Natural killer cell (primary cell): ENCODE measurements around the gene SMIM22. TPM values are rescaled to one million over a fixed set of nuclear protein-coding genes. Genes with fewer than 3 reads are reported as not detected.

Experiments
- ATAC-seq, 3 donors: fragments of 150-1000 bp in 2 of 3; fragments of 200-7000 bp in 1 of 3; cut with Tn5 transposase; 1 replicate in 1 of 3; 2 replicates in 2 of 3; pipeline ENCODE4 v1.10.0; 2021; ENCODE audit warnings: mild to moderate bottlenecking in 2 of 3, moderate library complexity in 2 of 3
- DNase-seq, 2 donors: peaks; one replicate each; pipeline versions ENCODE4 v3.0.0 to v3.0.0-alpha.2; 2013 to 2021; ENCODE audit warnings: mixed read lengths in 1 of 2
- H3K27ac ChIP-seq: one replicate; pipeline ENCODE4 v1.5.1; 2013; ENCODE audit warnings: mild to moderate bottlenecking, low read length
- H3K27me3 ChIP-seq: one replicate; pipeline ENCODE4 v1.6.1; 2013; ENCODE audit warnings: low read length; ENCODE audit not compliant: control insufficient read depth, insufficient read depth
- H3K36me3 ChIP-seq: one replicate; pipeline ENCODE4 v1.6.1; 2013; ENCODE audit warnings: low read length; ENCODE audit not compliant: control insufficient read depth, insufficient read depth
- H3K4me1 ChIP-seq: one replicate; pipeline ENCODE4 v1.6.1; 2013; ENCODE audit warnings: low read length; ENCODE audit not compliant: control insufficient read depth, insufficient read depth
- H3K4me3 ChIP-seq: one replicate; pipeline ENCODE4 v1.5.1; 2013; ENCODE audit warnings: low read length
- H3K9me3 ChIP-seq: one replicate; pipeline ENCODE4 v1.6.1; 2013; ENCODE audit warnings: low read length; ENCODE audit not compliant: control insufficient read depth, insufficient read depth
- H3K27ac Mint-ChIP-seq, 2 donors: one replicate each; pipeline ENCODE4 v1.8.0; 2022; ENCODE audit warnings: mild to moderate bottlenecking in 2 of 2, mixed read lengths in 2 of 2, moderate library complexity in 1 of 2
- H3K27me3 Mint-ChIP-seq, 2 donors: one replicate each; pipeline ENCODE4 v1.8.0; 2022; ENCODE audit warnings: low read depth in 2 of 2, mixed read lengths in 2 of 2
- H3K36me3 Mint-ChIP-seq: one replicate; pipeline ENCODE4 v1.8.0; 2022; ENCODE audit warnings: mixed read lengths
- H3K4me1 Mint-ChIP-seq, 2 donors: one replicate each; pipeline ENCODE4 v1.8.0; 2022; ENCODE audit warnings: mixed read lengths in 2 of 2
- H3K4me3 Mint-ChIP-seq: one replicate; pipeline ENCODE4 v1.8.0; 2022; ENCODE audit warnings: mild to moderate bottlenecking, moderate library complexity, mixed read lengths
- H3K9me3 Mint-ChIP-seq, 2 donors: one replicate each; pipeline ENCODE4 v1.8.0; 2022; ENCODE audit warnings: mixed read lengths in 2 of 2
- CTCF ChIP-seq: fragments of 200-600 bp; IDR thresholded peaks from one replicate; pipeline ENCODE4 v1.8.0; 2022; ENCODE audit warnings: antibody characterized with exemption
- WGBS: methylation state at CpG from one replicate; pipeline ENCODE4 v1.1.7; 2013; ENCODE audit warnings: missing lambda C conversion rate; ENCODE audit not compliant: insufficient coverage; 5-methylcytosine and 5-hydroxymethylcytosine counted together
- intact Hi-C: fragments of 100-400 bp; cut with micrococcal nuclease; formaldehyde crosslinking; loops from one replicate; pipeline ENCODE4 v1.14.2; 2022
- total RNA-seq, 4 donors: library from RNA; stranded (reverse); fragments of 120-200 nt in 1 of 4; gene quantifications; one replicate each; pipeline versions ENCODE4 v1.2.3 to v1.2.4, GENCODE V29; 2013 to 2022

SMIM22 gene
- total RNA-seq, 3 donors from 2014 or later (not counting 1 experiment from before 2014, with no cell fraction given), result not detected

GRCh38 chr16:4785758-4786433 is 9.3 kb upstream of the SMIM22 start:
- 91% methylated on average over 12 of the region's 23 CpGs for WGBS
- no peak overlapping the region for H3K27ac Mint-ChIP-seq

GRCh38 chr16:4787068-4787467 is 8.1 kb upstream of the SMIM22 start:
- ATAC-seq (no peak), DNase-seq (no peak)
- H3K36me3 ChIP-seq, result no peaks in the 10 kb centered on the region
- Mint-ChIP-seq H3K9me3 (no peaks in the 10 kb centered on the region), H3K36me3 (no peaks in the 10 kb centered on the region), H3K4me1 (no peaks in the 10 kb centered on the region), H3K27me3 (peaks cover 0 to 5% of the 10 kb centered on the region in 2 donors), H3K4me3 (no peak overlapping the region), H3K27ac (no peak overlapping the region)
- H3K27ac ChIP-seq, result no peak overlapping the region
- WGBS, result 89% methylated on average over 8 of the region's 8 CpGs
- no peak overlapping the region for H3K4me3 ChIP-seq
- H3K4me1 ChIP-seq, result no peaks in the 10 kb centered on the region
- TF ChIP-seq CTCF, result no peak
- H3K9me3 ChIP-seq, result no peaks in the 10 kb centered on the region
- intact Hi-C loops, result no loop called here
- H3K27me3 ChIP-seq, result no peaks in the 10 kb centered on the region

More at GRCh38 chr16:4785758-4786433, 9.3 kb upstream of the SMIM22 start:
- Histone ChIP-seq H3K27ac (no peak overlapping the region), H3K9me3 (no peaks in the 10 kb centered on the region), H3K4me3 (no peak overlapping the region), H3K4me1 (no peaks in the 10 kb centered on the region), H3K36me3 (no peaks in the 10 kb centered on the region), H3K27me3 (no peaks in the 10 kb centered on the region)
- no peak for TF ChIP-seq CTCF
- ATAC-seq (no peak), DNase-seq (no peak)
- no peak overlapping the region for H3K4me3 Mint-ChIP-seq
- no peaks in the 10 kb centered on the region for H3K9me3 Mint-ChIP-seq
- H3K4me1 Mint-ChIP-seq, result no peaks in the 10 kb centered on the region
- H3K36me3 Mint-ChIP-seq, result no peaks in the 10 kb centered on the region
- intact Hi-C loops, result no loop called here
- H3K27me3 Mint-ChIP-seq, result peaks cover 0 to 3% of the 10 kb centered on the region in 2 donors

GRCh38 chr16:4787627-4788482 is 7.3 kb upstream of the SMIM22 start, which contains the start of gene SEPTIN12:
Gene SEPTIN12, minus strand, starts transcription at chr16:4788345. Its CDS starts 700 bp downstream, at chr16:4787645.
- peaks cover 0 to 5% of the 10 kb centered on the region in 2 donors for H3K27me3 Mint-ChIP-seq
- 82% methylated on average over 13 of the region's 14 CpGs for WGBS
- no peak within 1 kb of the TSS for H3K27ac Mint-ChIP-seq
- no peaks in the 10 kb centered on the region for H3K9me3 ChIP-seq
- ATAC-seq (no peak), DNase-seq (no peak)
- H3K4me1 Mint-ChIP-seq, result no peaks in the 10 kb centered on the region
- no peaks in the 10 kb centered on the region for H3K4me1 ChIP-seq
- H3K36me3 Mint-ChIP-seq, result no peaks in the 10 kb centered on the region
- no peaks in the 10 kb centered on the region for H3K36me3 ChIP-seq
- TF ChIP-seq CTCF, result no peak
- no peak within 1 kb of the TSS for H3K4me3 ChIP-seq
- no peak within 1 kb of the TSS for H3K4me3 Mint-ChIP-seq
- intact Hi-C loops, result no loop called here
- no peak within 1 kb of the TSS for H3K27ac ChIP-seq
- no peaks in the 10 kb centered on the region for H3K9me3 Mint-ChIP-seq
- no peaks in the 10 kb centered on the region for H3K27me3 ChIP-seq
